GM11168 (cell line): ENCODE data around the gene BCAT1.
"Not testable (repeated sequence)": the region's sequence is repeated elsewhere in the genome, so short reads cannot be mapped to it uniquely, and the experiment has no call there.

Experiments
- in situ Hi-C: fragments of 300-500 bp; cut with MboI; formaldehyde crosslinking; loops from one replicate; pipeline ENCODE4 v1.12.0; 2022; ENCODE audit warnings: low sequenced_read_pairs; ENCODE audit not compliant: unreplicated experiment

Gene BCAT1

DNA sequence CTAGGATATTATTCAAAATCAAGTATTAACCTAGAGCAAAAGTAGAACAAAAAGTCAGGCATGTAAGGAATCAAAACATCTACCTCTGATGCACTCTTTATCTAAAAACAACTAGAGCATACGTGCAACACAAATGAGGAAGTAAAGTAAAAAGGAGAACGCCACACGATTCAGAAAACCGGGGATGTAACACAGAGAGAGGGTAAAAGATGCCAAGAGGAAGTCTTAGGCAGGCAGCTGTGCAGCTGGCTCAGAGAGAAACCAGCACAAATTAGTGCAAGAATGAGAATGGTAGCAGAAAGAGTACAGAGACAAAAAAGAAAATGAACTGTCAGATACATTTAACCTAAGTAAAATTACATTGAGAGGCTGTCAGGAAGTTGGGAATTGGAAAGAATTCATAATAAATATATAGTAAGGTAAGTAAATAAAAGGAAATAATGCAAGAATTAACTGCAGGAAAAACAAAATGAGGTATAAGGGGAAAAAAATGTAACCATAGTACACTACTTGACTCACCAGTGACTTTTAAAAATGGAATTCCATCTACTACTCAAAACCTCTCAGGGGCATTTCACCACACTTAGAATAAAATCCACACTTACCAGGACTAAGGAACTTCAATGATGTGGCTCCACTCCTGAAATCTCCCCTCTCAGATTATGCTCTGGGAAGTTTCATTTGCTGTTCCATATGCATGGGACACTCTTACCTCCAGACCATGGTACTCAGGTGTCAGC, 17.1 kb downstream of the BCAT1 start:
- in situ Hi-C loops: no loop called here

DNA sequence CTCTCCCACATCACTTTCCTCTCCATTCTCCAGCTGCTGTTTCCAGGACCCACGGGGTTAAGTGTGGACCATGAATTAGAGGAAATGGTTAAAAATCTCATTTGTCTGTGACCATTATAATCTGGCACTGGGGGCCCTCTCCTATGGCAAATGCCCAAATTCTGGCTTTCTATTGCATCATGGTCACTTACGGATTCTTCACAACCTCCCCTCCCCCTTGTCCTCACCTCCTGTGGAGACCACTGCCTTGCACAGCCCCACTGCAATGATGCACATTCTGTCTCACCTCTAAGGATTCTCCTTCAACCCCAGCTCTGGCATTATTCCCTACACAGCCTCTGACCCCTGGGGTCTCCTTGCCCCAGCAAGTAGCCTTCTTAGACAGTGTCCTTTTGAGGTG, 18.9 kb downstream of the BCAT1 start:
- in situ Hi-C loops: no loop called here

DNA sequence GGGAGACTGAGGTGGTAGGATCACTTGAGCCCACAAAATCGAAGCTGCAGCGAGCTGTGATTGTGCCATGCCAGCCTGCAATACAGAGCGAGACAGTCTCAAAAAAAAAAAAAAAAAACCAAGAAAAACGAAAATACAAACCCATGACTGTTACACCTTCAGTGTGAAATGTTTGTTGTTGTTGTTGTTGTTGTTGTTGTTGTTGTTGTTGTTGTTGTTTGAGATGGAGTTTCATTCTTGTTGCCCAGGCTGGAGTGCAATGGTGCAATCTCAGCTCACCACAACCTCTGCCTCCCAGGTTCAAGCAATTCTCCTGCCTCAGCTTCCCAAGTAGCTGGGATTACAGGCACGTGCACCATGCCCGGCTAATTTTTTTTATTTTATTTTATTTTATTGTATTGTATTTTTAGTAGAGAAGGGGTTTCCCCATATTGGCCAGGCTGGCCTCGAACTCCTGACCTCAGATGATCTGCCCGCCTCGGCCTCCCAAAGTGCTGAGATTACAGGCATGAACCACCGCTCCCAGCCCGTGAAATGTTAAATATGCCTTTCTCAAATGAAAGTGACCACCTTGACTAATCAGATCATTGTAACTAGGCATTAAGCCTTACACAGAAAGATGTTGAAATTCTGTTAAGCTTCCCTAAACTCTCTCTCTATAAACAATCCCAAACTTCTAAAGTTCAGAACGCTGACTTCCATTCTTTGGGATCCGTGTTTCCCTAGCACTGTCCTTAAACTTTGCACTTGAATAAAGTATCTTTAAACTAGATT, 20.2 kb downstream of the BCAT1 start:
- in situ Hi-C loops: not testable (repeated sequence)

DNA sequence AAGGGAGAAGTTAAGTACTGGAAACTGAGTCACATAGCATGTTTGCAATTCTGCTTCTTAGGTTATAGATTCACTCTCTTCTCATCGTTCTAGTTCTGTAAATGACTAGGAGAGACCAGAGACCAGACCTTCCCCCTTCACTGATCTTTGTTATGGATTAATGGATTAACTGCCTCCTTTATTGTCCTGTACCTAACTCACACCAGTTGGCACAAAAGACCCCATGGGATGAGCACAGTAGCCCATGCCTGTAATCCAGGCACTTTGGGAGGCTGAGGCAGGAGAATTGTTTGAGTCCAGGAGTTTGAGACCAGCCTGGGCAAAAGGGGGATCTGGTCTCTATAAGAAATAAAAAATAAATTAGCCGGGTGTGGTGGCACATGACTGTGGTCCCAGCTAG, 20.8 kb downstream of the BCAT1 start:
- in situ Hi-C loops: no loop called here

DNA sequence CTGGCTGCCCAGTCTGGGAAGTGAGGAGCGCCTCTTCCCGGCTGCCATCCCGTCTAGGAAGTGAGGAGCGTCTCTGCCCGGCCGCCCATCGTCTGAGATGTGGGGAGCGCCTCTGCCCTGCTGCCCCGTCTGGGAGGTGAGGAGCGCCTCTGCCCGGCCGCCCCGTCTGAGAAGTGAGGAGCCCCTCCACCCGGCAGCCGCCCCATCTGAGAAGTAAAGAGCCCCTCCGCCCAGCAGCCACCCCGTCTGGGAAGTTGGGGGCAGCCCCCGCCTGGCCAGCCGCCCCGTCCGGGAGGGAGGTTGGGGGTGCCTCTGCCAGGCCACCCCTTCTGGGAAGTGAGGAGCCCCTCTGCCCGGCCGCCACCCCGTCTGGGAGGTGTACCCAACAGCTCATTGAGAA, 22.8 kb downstream of the BCAT1 start:
- in situ Hi-C loops: not testable (repeated sequence)

DNA sequence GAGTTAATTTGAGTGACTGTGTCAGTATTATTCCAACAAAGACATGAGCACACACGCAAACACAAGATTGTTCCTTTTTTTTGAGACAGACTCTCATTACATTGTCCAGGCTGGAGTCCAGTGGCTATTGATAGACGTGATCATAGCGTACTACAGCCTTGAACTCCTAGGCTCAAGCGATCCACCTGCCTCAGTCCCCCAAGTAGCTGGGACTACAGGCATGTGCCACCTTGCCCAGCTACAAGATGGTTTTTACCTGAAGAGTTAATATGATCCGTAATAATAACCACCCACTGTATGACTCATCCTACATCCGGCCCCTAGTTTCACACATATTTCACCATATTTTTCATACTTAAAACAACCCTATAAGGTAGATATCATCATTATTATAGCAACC, 26.8 kb downstream of the BCAT1 start:
- in situ Hi-C loops: no loop called here

DNA sequence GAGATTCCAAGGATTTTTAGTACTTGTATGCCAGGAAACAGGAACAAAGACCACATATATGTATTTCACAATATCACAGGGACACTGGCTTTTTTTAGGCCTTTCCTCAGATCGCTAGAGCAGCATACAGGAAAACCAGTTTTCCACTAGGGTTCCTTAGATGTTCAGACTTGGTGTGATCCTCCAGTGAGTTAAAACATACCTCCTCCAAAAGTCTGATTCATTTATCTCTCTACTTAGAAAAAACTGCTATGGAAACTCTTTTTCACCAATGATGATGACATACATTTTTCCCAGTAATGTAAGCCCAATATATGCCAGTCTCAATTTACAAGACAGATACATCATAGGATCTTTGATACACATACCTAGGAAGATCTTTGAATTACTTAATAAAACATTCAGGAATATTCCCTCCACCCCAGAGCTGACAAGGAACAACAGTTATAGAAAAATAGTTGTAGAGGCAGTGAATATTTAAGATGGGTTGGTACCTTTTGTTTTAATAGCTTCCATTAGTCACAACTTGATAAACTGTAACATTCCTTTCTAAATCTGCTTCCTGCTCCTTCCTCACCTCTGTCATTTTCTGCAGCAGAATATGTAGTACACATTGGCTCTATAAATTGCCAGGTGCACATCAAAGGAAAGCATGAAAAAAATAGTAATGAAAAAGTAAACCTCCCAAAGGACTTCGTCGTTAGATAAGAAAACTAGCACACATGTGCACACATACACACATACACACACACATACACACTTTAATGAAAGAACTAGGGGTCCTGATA, 27.5 kb downstream of the BCAT1 start:
- in situ Hi-C loops: no loop called here

DNA sequence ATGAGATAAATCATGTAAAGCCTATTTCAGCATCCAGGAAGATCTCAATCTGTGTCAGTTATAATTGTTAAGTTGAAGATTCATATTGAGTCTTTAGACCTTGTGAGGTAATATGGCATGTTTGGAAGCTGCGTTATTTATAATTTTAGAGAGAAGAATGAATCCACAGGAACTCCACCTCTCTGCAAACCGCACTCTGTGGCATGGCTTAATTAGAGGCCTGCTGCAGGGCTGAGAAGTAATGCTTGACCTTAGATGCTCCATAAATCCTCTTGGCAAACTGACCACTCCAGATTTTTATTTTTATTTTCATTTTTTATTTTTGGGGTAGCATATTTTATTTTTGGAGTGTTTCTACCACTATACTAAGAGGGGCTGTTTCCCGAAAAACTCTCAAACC, 28.8 kb downstream of the BCAT1 start:
- in situ Hi-C loops: no loop called here

DNA sequence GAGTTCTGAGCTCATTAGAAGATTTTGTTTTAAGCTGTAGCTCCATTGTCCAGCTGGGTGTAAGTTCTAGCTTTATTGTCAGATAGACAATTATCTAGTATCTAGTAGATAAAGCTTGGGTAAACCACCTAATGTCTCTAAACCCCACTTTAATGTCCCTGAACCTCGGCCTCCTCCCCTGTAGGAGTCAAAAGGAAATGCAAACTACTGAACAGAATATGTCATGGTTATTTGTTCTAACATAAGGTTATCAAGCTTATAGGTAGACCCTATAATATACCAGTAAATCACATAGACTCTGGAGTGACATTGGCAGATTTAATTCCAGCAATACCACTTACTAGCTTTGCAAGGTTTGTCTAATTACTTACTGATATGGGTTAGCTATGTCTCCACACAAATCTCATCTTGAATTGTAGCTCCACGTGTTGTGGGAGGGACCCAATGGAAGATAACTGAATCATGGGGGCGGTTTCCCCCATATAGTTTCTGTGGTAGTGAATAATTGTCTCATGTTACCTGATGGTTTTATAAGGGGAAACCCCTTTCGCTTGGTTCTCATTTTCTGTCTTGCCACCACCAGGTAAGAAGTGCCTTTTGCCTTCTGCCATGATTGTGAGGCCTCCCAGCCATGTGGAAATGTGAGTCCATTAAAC, 29.4 kb downstream of the BCAT1 start:
- in situ Hi-C loops: no loop called here

DNA sequence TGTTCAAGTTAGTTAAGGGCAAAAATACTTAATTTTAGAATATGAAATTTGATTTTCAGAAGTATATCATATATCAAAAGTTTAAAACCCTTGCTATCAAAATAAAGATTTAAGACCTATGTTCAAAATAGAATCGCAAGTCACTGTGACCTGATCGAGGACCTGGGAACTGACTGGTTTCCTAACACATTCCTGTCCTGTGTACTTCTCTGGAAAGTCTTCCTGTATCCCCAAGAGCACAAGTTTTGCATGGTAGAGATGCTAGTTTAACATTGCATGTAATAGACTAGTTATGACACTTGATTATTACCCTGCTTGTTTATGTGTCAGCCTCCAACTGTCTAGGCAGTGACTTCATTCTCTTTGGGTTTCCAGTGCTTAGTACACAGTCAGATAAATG, 30.3 kb downstream of the BCAT1 start:
- in situ Hi-C loops: no loop called here

DNA sequence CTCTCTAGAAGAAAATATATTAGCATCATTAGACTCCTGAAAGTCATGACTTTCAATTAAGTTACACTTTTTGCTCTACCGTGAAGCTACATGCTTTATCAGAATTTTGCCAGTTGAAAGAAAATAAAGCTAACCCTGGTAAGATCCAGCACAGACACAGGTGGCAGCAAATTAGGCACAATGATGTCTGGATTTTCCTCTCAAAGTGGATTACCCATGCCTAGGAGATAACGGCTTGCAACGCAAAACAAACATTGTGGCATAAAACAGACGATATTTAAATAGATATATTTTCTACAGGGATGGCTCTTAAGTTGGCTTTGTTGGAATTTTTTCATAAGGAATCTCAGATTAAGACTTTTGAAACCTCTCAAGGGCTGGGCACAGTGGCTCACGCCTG, 33.4 kb downstream of the BCAT1 start:
- in situ Hi-C loops: no loop called here

DNA sequence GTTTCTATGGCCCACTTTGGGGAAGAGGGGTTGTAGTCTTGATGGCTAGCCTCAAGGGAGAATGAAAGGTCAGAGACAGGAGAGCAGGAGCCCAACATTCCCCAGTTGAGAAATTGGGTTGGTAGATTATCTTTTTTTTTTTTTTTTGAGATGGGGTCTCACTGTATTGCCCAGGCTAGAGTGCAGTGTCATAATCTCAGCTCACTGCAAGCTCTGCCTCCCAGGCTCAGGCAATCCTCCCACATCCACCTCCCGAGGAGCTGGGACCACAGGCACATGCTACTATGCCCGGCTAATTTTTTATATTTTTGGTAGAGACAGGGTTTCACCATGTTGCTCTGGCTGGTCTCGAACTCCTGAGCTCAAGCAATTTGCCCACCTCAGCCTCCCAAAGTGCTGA, 34.9 kb downstream of the BCAT1 start:
- in situ Hi-C loops: no loop called here

DNA sequence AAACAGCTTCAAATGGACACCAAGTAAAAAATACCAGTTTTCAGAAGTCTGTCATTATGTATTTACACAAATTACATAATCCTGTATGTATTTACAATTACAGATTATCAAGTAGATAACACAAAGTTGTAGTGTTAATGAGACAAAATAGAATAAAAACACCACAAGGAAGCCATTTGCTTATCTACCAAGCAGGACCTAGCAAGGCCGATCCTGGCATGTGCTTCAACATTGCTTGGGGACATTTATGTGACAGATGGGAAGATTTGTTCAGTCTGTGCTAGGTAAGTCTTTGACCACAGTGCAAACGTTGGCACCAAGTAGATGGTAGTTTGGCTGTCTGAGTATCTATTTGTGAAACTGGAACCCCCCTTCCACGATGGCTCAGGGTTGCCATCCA, 35.8 kb downstream of the BCAT1 start:
- in situ Hi-C loops: no loop called here

DNA sequence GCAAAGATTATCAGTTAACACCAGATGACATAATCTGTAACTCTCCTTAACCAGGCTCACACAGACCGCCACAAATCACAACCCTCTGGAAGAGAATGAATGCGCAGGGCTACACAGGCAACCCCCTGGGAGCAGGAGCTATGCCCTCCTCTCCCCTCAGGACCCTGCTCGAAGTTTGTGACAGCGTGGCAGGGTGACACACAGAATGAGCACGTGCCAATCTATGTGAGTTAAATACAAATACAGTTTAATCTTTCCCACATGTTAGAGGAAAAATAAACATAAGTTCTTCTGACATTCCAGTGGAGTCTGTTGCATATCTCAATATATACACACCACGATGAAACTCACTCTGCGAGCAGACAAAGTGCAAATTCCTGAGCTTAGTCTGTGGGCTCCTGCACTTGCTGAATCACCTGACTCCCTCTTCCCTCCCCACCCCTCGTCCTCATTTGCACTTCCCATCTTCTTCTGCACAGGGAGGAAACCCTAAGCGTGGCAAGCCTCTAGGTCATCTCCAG, 37.6 kb downstream of the BCAT1 start:
- in situ Hi-C loops: no loop called here

DNA sequence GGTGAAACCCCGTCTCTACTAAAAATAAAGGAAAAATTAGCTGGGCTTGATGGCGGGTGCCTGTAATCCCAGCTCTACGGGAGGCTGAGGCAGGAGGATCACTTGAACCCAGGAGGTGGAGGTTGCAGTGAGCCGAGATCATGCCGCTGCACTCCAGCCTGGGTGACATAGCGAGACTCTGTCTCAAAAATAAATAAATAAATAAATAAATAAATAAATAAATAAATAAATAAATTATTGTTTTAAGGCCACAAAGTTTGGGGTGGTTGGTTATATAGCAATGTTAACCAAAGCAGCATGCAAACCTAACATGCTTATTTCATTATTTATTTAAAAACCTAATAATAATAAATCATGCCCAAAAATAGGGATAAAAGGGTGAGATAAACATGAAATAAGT, 38.7 kb downstream of the BCAT1 start:
- in situ Hi-C loops: not testable (repeated sequence)

DNA sequence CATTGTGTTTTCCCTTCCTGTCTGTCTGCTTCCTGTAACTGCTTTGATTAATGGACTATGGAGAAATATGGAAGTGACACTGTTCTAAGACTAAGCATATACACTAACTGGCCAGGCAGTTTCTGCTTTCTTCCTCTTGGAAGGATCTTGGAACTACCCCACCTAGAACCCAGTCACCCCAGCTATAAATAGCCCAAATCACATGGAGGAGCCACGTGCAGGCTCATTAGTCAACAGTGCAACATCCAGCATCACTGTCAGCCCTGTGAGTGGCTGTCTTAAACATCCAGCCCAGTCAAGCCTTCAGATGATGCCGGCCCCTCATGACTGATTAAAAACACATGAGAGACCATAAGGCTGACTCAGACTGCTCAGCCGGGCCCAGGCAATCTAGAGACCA, 39.2 kb downstream of the BCAT1 start:
- in situ Hi-C loops: no loop called here

DNA sequence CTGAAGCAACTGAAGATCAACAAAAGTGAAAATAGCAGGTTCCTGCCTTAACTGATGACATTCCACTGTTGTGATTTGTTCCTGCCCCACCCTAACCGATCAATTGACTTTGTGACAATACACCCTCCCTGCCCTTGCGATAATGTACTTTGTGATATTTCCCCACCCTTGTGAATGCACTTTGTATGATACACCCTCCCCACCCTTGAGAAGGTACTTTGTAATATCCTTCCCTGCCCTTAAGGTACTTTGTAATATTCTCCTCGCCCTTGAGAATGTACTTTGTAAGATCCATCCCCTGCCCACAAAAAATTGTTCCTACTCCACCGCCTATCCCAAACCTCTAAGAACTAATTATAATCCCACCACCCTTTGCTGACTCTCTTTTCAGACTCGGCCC, 41.4 kb downstream of the BCAT1 start:
- in situ Hi-C loops: no loop called here

DNA sequence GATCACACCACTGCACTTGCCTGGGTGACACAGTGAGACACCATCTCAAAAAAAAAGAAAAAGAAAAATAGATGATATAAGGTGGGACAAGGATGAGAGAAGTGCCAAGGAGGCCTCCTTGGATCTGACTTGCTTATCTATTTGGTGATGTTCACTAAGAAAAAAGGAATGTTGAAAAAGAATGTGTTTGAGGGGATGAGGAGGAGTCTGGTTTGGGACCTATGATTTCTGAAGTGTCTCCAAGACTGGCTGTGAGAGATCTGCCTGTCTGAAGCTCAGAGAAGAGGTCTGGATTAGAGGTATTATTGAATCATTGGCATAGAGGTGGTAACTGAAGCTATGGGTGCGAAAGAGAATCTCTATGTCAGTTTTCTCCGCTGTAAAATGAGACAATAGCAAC, 42.8 kb downstream of the BCAT1 start:
- in situ Hi-C loops: no loop called here

DNA sequence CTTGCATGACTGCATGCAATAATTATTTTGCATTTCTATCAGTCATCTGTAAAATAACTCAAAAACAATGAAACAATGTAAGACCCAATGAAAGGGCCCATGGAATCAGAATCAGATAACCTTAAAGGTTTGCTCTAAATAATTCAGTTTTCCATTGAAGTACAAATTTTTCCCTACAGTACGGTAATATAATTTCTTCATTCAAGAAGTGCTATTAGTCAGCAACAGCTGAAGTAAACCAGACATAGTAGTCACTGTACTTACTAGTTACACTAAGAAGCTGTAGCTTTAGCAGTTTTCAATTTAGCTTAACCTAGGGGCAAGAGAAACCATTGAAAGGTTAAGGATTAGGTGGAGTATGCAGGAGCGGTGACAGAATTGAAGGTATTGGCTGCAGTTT, 43.5 kb downstream of the BCAT1 start:
- in situ Hi-C loops: no loop called here

DNA sequence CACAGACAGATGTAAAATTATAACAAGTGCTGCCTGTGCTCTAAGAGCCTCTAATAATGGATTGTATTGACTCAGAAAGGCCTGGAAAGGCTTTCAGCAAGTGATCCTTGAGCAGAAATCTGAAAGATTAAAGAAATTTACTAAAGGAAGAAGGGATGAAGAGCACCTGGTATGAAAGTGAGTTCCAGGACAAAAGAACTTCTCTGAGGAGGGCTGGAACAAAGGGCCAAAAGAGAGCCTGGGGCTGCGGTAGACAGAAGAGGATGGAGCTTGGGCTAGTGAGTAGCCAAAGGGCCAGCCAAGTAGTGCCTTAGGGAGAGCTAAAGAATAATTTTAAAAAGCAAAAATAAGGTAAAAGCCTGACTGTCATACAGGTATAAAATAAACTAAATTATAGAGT, 44.0 kb downstream of the BCAT1 start:
- in situ Hi-C loops: no loop called here
